ENCODE results near the gene ANKRD33B. TPM values are rescaled to one million over a fixed set of nuclear protein-coding genes. Genes with fewer than 3 reads are reported as not detected.

The ANKRD33B gene
- polyA plus RNA-seq, 3 donors: 0.05 TPM; not detected in 2

GRCh38 chr5:10681731-10682679, 118.1 kb downstream of the ANKRD33B start:
- Mint-ChIP-seq H3K9me3 (peaks cover 0 to 6% (median 1%) of the 10 kb centered on the region in 7 donors), H3K27ac (peak overlapping the region in 5 of 7 donors; percentile 32 to 82 (median 73)), H3K36me3 (peaks cover 68 to 84% of the 10 kb centered on the region in 2 donors), H3K4me1 (peaks cover 20% of the 10 kb centered on the region), H3K27me3 (ENCODE audit: low read depth in 3 of 3) (peaks cover 0 to 2% (median 0%) of the 10 kb centered on the region in 3 donors), H3K4me3 (peak overlapping the region in 1 of 2 donors; percentile 18)
- Histone ChIP-seq H3K9me3 (replicated peaks in 1 of 2; ENCODE audit: control insufficient read depth in 1 of 2, insufficient read depth in 1 of 2, low read length in 2 of 2) (no peaks in the 10 kb centered on the region), H4K20me1 (ENCODE audit: insufficient read depth, low read length) (peaks cover 48% of the 10 kb centered on the region), H2AFZ (ENCODE audit: insufficient read depth, low read depth, low read length, poor library complexity, severe bottlenecking) (no peak overlapping the region), H3K9ac (ENCODE audit: insufficient read depth, low read length, poor library complexity, severe bottlenecking) (no peak overlapping the region), H3K79me2 (ENCODE audit: insufficient read depth, low read length) (peaks cover 11% of the 10 kb centered on the region), H3K4me1 (ENCODE audit: control insufficient read depth in 1 of 2, insufficient read depth in 2 of 2, low read length in 2 of 2) (peaks cover 17 to 19% of the 10 kb centered on the region in 2 donors), H3K27me3 (ENCODE audit: control insufficient read depth in 2 of 2, insufficient read depth in 2 of 2, low read length in 2 of 2) (no peaks in the 10 kb centered on the region), H3K27ac (ENCODE audit: low read depth in 1 of 2, low read length in 2 of 2) (peak overlapping the region; percentile 28 to 58), H3K4me3 (replicated peaks in 1 of 3; ENCODE audit: low read depth in 2 of 3, low read length in 3 of 3) (no peak overlapping the region), H3K36me3 (replicated peaks in 1 of 2; ENCODE audit: control insufficient read depth in 1 of 2, insufficient read depth in 2 of 2, low read length in 2 of 2) (peaks cover 41 to 88% of the 10 kb centered on the region in 2 donors), H3K4me2 (replicated peaks; ENCODE audit: extremely low read depth, low read length, poor library complexity, severe bottlenecking) (no peak overlapping the region)
- intact Hi-C loops (cut with micrococcal nuclease): no loop called here
- WGBS (ENCODE audit: insufficient coverage): 1% methylated on average over 21 of the region's 22 CpGs
- peak in 2 of 3 donors; percentile 4 to 30 for DNase-seq
- TF ChIP-seq CTCF (IDR thresholded peaks at IDR 0.05): no peak

GRCh38 chr5:10682801-10683525, 119.1 kb downstream of the ANKRD33B start:
- H3K27me3 ChIP-seq (ENCODE audit: control insufficient read depth in 2 of 2, insufficient read depth in 2 of 2, low read length in 2 of 2): no peaks in the 10 kb centered on the region
- 94% methylated on average over 10 of the region's 16 CpGs for WGBS (ENCODE audit: insufficient coverage)
- H3K36me3 Mint-ChIP-seq: peaks cover 66 to 80% of the 10 kb centered on the region in 2 donors
- H3K9me3 Mint-ChIP-seq: peaks cover 0 to 2% (median 0%) of the 10 kb centered on the region in 7 donors
- intact Hi-C loops (cut with micrococcal nuclease): no loop called here
- no peaks in the 10 kb centered on the region for H3K9me3 ChIP-seq (replicated peaks in 1 of 2; ENCODE audit: control insufficient read depth in 1 of 2, insufficient read depth in 1 of 2, low read length in 2 of 2)
- H2AFZ ChIP-seq (ENCODE audit: insufficient read depth, low read depth, low read length, poor library complexity, severe bottlenecking): no peak overlapping the region
- peaks cover 37 to 84% of the 10 kb centered on the region in 2 donors for H3K36me3 ChIP-seq (replicated peaks in 1 of 2; ENCODE audit: control insufficient read depth in 1 of 2, insufficient read depth in 2 of 2, low read length in 2 of 2)
- peak overlapping the region in 1 of 2 donors; percentile 58 for H3K27ac ChIP-seq (ENCODE audit: low read depth in 1 of 2, low read length in 2 of 2)
- peaks cover 11% of the 10 kb centered on the region for H3K79me2 ChIP-seq (ENCODE audit: insufficient read depth, low read length)
- TF ChIP-seq CTCF (IDR thresholded peaks at IDR 0.05): no peak
- H3K27me3 Mint-ChIP-seq (ENCODE audit: low read depth in 3 of 3): peaks cover 0 to 2% (median 0%) of the 10 kb centered on the region in 3 donors
- H3K4me3 ChIP-seq (replicated peaks in 1 of 3; ENCODE audit: low read depth in 2 of 3, low read length in 3 of 3): no peak overlapping the region
- H4K20me1 ChIP-seq (ENCODE audit: insufficient read depth, low read length): peaks cover 48% of the 10 kb centered on the region
- H3K4me1 Mint-ChIP-seq: peaks cover 20% of the 10 kb centered on the region
- peak overlapping the region in 5 of 7 donors; percentile 11 to 73 (median 26) for H3K27ac Mint-ChIP-seq
- no peak for DNase-seq
- H3K4me2 ChIP-seq (replicated peaks; ENCODE audit: extremely low read depth, low read length, poor library complexity, severe bottlenecking): no peak overlapping the region
- peaks cover 17 to 19% of the 10 kb centered on the region in 2 donors for H3K4me1 ChIP-seq (ENCODE audit: control insufficient read depth in 1 of 2, insufficient read depth in 2 of 2, low read length in 2 of 2)
- no peak overlapping the region for H3K9ac ChIP-seq (ENCODE audit: insufficient read depth, low read length, poor library complexity, severe bottlenecking)
- no peak overlapping the region for H3K4me3 Mint-ChIP-seq

Measured in CD14-positive monocyte (primary cell).